Measurements from ENCODE around the gene GPR149.

Gene GPR149

DNA sequence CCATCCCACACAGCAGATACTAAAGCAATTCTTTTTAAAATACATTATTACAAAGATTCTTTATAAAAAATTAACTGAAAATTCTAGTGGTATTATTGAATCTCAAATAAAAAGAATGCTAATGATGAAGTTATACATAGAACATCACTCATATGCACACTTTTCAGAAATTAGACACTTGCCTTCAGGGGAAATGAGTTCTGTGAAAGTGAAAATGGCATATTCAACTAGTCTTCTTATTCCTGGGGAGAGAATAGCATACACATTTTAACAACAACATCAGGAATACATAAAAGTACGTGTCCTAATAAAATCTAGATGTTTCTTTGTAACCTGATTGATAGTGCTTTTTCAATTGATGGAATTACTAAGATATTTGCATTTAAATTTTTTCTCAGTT is 68.9 kb downstream of the GPR149 start:
- TF ChIP-seq, protein P1, sequence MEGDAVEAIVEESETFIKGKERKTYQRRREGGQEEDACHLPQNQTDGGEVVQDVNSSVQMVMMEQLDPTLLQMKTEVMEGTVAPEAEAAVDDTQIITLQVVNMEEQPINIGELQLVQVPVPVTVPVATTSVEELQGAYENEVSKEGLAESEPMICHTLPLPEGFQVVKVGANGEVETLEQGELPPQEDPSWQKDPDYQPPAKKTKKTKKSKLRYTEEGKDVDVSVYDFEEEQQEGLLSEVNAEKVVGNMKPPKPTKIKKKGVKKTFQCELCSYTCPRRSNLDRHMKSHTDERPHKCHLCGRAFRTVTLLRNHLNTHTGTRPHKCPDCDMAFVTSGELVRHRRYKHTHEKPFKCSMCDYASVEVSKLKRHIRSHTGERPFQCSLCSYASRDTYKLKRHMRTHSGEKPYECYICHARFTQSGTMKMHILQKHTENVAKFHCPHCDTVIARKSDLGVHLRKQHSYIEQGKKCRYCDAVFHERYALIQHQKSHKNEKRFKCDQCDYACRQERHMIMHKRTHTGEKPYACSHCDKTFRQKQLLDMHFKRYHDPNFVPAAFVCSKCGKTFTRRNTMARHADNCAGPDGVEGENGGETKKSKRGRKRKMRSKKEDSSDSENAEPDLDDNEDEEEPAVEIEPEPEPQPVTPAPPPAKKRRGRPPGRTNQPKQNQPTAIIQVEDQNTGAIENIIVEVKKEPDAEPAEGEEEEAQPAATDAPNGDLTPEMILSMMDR (IDR thresholded peaks at IDR 0.05; ENCODE audit: low read depth, low read length), result no peak
- no peaks in the 10 kb centered on the region for H3K27me3 ChIP-seq
- no peaks in the 10 kb centered on the region for H3K36me3 ChIP-seq
- no peak for DNase-seq
- no peaks in the 10 kb centered on the region for H3K4me1 ChIP-seq
- H3K9me3 ChIP-seq, result no peaks in the 10 kb centered on the region
- H3K4me3 ChIP-seq (ENCODE audit: low read depth, low read length), result no peak overlapping the region

DNA sequence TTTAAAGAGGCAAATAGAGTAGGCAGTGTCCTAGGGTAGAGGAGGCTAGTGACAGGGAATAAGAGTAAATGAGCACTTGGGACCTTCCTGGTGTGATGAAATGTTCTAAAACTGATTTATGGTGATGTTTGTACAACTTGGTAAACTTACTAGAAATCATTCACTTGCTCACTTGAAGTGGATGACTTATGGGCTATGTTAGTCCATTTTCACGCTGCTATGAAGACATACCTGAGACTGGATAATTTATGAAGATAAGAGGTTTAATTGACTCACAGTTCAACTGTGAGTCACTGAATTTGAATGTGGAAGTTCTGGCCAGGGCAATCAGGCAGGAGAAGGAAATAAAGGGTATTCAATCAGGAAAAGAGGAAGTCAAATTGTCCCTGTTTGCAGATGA is 74.0 kb downstream of the GPR149 start:
- DNase-seq, result no peak
- no peaks in the 10 kb centered on the region for H3K27me3 ChIP-seq

DNA sequence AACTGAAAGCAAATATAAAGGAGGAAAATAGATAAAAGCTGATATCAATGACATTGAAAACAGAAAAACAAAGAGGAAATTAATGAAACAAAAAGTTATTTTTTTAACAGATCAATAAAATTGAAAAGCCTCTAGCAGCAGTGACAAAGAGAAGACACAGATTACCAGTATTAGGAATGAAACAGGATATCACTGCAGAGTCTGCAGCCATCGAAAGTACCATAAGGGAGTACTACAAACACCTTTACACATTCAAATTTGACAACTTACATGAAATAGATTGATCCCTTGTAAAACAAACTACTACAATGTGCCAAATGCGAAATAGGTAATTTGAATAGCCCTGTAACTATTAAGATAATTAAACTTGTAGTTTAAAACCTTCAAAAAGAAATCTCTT is 80.8 kb downstream of the GPR149 start:
- Histone ChIP-seq H3K4me1 (no peaks in the 10 kb centered on the region), H3K27me3 (no peaks in the 10 kb centered on the region), H3K36me3 (no peaks in the 10 kb centered on the region), H3K4me3 (ENCODE audit: low read depth, low read length) (no peak overlapping the region), H3K9me3 (no peaks in the 10 kb centered on the region)
- TF ChIP-seq, protein P1 (IDR thresholded peaks at IDR 0.05; ENCODE audit: low read depth, low read length), result no peak
- DNase-seq, result no peak

More for the DNA sequence above, 74.0 kb downstream of the GPR149 start:
- no peaks in the 10 kb centered on the region for H3K4me1 ChIP-seq
- H3K36me3 ChIP-seq, result no peaks in the 10 kb centered on the region
- TF ChIP-seq, protein P1 (IDR thresholded peaks at IDR 0.05; ENCODE audit: low read depth, low read length), result no peak
- H3K4me3 ChIP-seq (ENCODE audit: low read depth, low read length), result no peak overlapping the region
- no peaks in the 10 kb centered on the region for H3K9me3 ChIP-seq

DNA sequence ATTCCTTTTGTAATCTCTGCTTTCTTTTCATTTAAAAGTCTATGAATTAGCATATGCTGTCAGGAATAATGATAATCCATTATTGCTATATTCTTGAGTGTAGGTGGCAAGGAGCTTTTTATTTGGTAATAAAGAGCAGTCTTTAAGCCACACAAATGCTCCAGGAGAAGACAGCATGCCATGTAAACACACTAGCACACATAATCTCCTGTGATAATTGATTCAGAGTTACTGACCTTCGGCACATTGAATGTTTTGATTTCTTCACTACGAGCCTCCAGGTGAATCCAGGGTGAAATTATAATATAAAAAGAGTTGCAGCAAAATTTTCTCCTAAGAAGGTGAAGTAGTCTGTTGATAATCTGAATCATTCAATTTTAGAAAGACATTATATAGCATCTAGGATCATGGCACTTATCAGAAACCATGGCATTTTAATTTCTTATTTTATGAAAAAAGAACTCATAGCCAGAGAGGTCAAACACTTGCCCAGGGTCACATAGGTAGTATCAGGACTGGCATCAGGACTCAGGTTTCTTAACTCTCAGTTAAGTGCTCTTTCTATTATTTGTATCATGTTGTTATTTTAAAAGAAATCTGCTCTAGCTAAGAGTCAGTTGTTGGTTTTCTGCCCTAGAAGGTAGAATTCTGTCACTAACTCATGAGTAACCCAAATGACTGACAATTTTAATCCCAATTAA is 84.4 kb downstream of the GPR149 start:
- TF ChIP-seq, protein P1 (IDR thresholded peaks at IDR 0.05; ENCODE audit: low read depth, low read length), result no peak
- Histone ChIP-seq H3K36me3 (no peaks in the 10 kb centered on the region), H3K9me3 (no peaks in the 10 kb centered on the region), H3K27me3 (peaks cover 5% of the 10 kb centered on the region; the same call in 1 of the 2 replicates), H3K4me1 (no peaks in the 10 kb centered on the region), H3K4me3 (ENCODE audit: low read depth, low read length) (no peak overlapping the region)
- DNase-seq, result no peak

DNA sequence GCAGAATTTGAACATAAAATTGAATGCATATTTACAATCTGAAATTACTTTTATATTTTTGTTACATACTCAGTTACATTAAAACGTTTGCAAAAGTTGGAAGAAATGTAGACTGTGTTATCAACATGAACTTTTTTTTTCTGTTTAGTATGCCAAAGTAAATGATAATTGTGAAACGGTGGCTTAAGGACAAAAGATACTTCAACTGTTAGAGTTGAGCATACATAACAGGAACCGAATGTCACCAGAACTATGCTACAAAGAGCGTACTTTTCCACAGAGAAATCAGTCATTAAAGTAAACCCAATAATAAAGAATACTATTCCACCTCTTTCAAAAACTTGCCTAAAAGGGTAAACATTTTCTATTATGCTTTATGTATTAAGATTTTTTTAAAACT is 91.4 kb downstream of the GPR149 start:
- no peak for DNase-seq
- TF ChIP-seq, protein P1 (IDR thresholded peaks at IDR 0.05; ENCODE audit: low read depth, low read length), result no peak
- H3K27me3 ChIP-seq, result peaks cover 45% of the 10 kb centered on the region
- H3K4me3 ChIP-seq (ENCODE audit: low read depth, low read length), result no peak overlapping the region
- no peaks in the 10 kb centered on the region for H3K36me3 ChIP-seq
- H3K4me1 ChIP-seq, result no peaks in the 10 kb centered on the region
- no peaks in the 10 kb centered on the region for H3K9me3 ChIP-seq

DNA sequence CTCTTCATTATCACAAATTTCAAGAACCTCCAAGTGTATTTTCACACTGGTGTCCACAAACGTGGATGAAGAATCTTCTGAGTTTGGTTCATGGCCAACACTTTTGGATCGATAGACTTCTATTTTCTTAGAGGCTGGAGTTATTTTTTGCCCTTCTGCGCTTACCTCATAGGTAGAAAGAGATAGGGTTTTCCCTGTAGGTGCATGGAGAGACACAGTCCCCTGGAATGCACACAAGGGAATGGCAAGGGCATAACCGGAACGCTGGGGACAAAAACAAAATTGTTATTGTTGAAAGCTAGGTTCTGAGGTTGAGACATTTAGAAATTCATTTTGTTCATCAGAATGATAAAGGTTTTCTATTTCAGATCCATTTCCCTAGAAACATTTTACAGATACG is 92.0 kb downstream of the GPR149 start:
- no peaks in the 10 kb centered on the region for H3K4me1 ChIP-seq
- TF ChIP-seq, protein P1 (IDR thresholded peaks at IDR 0.05; ENCODE audit: low read depth, low read length), result no peak
- no peak for DNase-seq
- no peaks in the 10 kb centered on the region for H3K9me3 ChIP-seq
- peaks cover 45% of the 10 kb centered on the region for H3K27me3 ChIP-seq
- H3K4me3 ChIP-seq (ENCODE audit: low read depth, low read length), result no peak overlapping the region
- H3K36me3 ChIP-seq, result no peaks in the 10 kb centered on the region
